ENCODE data around the gene COIL.

The COIL gene

GRCh38 chr17:56936697-56937322 lies 24.0 kb downstream of the COIL start:
- DNase-seq (ENCODE audit: low spot score) (no peak), FAIRE-seq (no peak)

DNA sequence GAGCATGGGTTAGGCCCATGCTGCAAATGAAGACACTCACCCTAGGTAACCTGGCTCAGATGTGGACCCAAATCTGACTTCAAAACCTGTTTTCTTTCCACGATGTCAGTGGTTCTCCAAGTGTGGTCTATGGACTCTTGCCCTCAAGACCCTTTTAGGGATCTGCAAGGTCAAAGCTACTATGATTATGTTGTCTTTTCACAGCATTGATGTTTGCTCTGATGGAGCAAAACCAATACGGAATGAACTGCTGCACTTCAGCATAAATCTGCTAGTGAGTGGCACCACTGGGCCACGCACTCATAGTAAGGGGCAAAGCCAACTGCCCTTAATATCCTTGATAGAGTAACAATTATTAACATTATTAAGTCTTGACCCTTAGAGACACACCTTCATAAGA lies 25.4 kb downstream of the COIL start:
- DNase-seq (ENCODE audit: low spot score), result no peak
- no peak for FAIRE-seq

DNA sequence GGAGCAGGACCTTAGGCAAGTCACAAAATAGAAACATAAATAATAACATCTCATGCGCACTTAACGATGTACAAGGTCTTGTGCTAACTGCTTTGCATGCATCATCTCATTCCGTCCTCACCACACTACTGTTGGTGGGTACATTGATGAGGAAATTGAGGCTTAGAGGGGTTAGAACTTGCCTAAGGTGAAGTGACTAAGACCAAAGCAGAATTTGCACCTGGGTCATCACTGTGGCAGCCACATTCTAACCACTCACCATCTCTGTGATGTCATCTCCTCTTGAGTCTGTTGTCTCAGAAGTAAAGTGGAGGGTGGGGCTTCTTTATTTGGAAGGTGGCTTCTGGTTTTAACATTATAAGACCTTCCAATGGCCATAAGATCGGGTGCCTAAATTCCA lies 26.6 kb downstream of the COIL start:
- DNase-seq (ENCODE audit: low spot score), result no peak
- no peak for FAIRE-seq

DNA sequence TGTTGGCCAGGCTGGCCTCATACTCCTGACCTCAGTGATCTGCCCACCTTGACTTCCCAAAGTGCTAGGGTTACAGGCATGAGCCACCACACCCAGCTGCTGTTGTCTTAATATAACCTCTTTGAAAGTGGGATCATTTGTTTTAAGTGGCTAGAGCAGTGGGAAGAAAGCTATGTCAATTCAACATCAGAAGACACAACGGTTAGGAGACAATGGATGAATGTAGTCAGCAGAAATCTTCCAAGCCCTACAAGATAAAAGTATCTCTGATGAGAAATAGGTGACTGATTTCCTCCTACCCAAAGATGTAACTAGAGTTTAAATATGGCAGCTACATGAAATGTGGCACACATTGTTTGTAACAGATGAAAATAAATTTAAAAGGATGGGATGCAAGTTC lies 27.0 kb downstream of the COIL start:
- FAIRE-seq, result no peak
- DNase-seq (ENCODE audit: low spot score), result no peak

DNA sequence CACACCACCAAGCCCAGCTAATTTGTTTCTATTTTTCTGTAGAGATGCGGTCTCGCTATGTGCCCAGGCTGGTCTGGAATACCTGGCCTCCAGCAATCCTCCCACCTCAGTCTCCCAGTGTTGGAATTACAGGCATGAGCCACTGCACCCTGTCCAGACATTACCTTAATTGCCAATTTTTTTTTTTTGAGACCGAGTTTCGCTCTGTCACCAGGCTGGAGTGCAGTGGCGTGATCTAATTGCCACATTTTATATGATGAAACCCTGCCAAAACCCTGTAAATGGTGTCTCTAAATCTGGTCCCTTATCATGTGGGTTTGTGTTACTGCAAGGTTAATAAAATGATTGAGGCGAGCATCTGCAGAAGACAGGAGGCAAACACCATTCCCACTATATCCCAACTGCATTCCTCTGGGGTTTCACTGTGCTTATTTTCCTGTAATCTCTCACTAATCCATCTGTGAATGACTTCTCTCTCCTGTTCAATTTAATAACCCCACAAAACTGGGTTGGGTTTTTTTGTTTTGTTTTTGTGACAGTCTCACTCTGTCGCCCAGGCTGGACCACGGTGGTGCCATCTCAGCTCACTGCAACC lies 27.6 kb downstream of the COIL start:
- DNase-seq (ENCODE audit: low spot score) (no peak), FAIRE-seq (no peak)

DNA sequence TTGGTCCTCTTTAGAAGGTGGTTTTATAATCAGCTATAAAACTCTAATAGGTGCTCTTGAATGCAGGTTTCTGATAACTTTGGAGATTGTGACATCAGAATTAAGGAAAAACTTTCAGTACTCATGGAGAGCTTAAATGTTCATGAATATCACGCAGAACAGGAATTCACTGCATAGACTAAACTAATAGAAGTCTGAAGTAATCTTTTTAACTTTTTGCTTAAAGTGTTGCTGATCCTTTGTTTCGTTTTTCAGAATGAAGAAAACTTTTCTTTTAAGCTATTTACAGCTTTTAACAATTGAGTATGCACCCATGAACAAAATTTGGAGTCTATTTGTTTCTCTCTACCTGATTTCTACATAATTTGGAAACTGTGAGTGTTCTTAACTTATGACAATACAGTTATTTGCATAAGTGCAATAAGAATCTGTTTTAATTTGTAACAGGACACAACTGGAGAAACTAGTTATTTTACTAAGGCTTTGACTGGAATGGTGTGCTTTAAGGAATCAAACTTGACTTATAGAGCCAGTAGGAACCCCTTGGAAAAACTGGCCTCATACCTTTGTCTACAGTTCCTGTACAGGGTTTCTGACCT lies 30.0 kb downstream of the COIL start:
- no peak for DNase-seq (ENCODE audit: low spot score)
- FAIRE-seq, result no peak

DNA sequence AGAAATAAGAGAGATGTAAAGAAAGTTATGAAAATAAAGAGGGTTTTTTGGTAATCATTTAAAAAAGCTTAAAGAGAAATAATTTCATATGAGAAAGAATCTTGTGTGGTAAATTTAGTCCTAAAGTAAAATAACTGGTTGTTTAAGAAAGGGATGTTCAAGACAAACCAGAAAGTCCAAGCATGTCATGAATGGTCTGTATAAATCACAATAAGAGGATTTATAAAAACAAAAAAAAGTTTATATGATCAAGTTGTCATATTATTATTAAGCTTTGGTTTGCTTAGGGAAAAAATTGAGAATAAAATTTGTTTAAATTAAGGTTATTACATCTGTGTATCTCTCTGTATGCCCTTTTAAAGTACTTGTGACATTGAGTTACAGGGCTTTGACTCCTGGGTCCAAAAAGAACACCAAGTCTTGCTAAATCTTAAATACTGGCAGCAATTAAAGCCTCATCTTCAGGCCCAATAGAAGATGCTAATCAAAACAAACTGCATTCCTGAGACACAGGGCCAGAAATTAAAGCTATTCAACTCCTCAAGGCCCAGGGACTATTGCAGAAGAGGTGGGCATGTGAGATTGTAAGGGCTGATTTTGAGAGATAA lies 31.4 kb downstream of the COIL start:
- DNase-seq (ENCODE audit: low spot score), result no peak
- no peak for FAIRE-seq

GRCh38 chr17:56928586-56928985 lies 32.3 kb downstream of the COIL start:
- FAIRE-seq (no peak), DNase-seq (ENCODE audit: low spot score) (no peak)

- DNase-seq (ENCODE audit: low spot score) (no peak), FAIRE-seq (no peak)
These were observed 34.1 kb downstream of the COIL start for GRCh38 chr17:56926704-56927103.

GRCh38 chr17:56926270-56926669 lies 34.6 kb downstream of the COIL start:
- DNase-seq (ENCODE audit: low spot score), result no peak
- no peak for FAIRE-seq

DNA sequence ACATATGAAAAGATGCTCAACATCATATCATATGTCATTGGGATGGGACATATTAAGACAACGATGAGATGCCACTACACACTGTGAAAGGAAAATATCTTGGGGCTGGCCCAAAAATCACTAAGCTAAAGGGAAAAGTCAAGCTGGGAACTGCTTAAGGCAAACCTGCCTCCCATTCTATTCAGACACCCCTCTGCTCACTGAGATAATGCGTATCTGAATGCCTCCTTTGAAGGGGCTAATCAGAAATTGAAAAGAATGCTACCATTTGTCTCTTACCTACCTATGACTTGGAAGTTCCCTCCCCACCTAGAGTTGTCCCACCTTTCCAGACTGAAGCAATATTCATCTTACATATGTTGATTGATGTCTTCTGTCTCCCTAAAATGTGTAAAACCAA lies 35.8 kb downstream of the COIL start:
- DNase-seq (ENCODE audit: low spot score) (no peak), FAIRE-seq (no peak)

DNA sequence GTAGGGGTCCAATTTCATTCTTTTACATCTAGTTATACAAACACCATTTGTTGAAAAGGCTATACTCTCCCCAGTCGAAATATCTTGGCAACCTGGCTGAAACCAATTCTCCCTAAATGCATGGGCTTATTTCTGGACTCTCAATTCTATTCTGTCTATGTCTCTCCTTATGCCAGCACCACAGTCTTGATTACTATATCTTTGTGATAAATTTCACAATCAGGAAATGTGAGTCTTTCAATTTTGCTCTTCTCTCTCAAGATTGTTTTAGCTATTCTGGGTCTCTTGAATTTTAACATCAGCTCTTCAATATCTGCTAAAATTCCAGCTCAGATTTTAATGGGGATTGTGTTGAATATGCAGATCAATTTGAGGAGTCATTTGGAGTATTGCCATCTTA lies 41.1 kb downstream of the COIL start:
- FAIRE-seq (no peak), DNase-seq (ENCODE audit: low spot score) (no peak)

- FAIRE-seq, result no peak
- DNase-seq (ENCODE audit: low spot score), result no peak
These were observed 41.9 kb downstream of the COIL start for GRCh38 chr17:56918916-56919315.

- FAIRE-seq, result no peak
- no peak for DNase-seq (ENCODE audit: low spot score)
These were observed 43.1 kb downstream of the COIL start for GRCh38 chr17:56917559-56918296.

- no peak for FAIRE-seq
These were observed 46.1 kb downstream of the COIL start for GRCh38 chr17:56914581-56915273.

DNA sequence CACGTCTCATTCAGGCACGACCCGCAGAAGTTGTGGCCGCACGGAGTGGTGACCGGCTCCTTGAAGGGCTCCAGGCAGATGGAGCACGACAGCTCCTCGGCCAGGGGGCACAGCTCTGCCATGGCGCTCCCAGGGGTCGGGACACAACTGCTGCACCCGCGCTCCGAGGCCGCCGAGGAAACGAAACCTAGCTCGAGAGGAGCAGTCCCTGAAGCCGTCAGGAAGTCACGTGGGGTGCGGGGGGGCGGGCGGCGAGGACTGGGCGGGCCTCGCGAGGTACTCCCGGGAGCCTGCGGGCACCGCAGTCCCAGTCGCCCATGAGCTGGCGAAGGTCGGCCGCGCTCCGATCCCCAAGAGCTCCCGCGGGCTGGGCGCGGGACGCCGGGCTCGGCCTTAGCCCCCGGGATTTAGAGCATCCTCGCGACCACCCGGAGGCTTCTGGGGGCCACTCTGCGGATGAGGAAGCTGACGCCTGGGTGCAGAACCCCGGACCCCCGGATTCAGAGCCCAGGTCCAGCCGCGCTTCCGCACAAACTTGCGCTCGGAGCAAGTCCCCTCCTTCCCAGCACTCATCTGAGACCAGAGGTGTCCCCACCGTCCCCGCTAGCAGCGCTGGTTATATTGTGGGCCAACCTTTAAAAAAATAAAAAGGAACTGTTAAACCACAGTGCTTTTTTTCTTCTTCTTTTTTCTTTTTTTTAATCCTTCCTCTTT lies 46.8 kb downstream of the COIL start, which contains the start of gene TRIM25:
Gene TRIM25, minus strand, starts transcription at position 183 of the 714 bp plus-strand sequence. Its CDS starts 61 bp downstream, at position 122.
- DNase-seq (ENCODE audit: low spot score) (peak; percentile 97), FAIRE-seq (no peak)

More at GRCh38 chr17:56914581-56915273, 46.1 kb downstream of the COIL start:
- no peak for DNase-seq (ENCODE audit: low spot score)

DNA sequence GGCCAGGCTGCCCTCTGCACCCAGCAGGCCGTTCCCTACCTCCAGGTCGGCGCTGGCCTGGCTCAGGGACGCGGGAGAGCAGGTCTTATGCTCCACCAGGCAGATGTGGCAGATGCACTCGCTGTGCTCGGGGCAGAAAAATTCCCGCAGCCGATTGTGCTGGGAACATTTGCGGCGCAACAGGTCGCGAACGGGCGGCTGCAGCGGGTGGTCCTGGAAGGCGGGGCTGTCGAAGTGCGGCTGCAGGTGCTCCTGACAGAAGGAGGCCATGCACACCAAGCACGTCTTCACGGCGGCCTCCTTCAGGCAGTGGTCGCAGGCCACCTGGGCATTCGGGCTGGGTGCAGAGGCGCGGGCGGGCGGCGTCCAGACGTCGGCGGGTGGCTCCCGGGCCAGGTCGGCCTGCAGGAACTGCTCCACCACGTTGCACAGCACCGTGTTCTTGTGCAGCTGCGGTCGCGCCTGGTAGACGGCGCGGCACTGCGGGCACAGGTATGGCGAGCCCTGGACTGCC lies 47.4 kb downstream of the COIL start:
- FAIRE-seq, result no peak
- peak; percentile 20 for DNase-seq (ENCODE audit: low spot score)

DNA sequence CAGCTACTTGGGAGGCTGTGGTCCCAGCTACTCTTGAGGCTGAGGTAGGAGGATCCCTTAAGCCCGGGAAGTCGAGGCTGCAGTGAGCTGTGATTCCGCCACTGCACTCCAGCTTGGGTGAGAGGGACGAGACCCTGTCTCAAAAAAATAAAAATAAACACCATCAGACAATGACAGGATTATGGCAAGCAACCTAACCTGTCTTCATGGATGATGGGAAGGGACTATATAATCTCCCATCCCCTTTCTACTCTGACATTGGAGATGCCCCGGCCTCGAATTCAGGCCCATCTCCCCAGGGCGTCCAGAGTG lies 47.9 kb downstream of the COIL start:
- FAIRE-seq (no peak), DNase-seq (ENCODE audit: low spot score) (no peak)

DNA sequence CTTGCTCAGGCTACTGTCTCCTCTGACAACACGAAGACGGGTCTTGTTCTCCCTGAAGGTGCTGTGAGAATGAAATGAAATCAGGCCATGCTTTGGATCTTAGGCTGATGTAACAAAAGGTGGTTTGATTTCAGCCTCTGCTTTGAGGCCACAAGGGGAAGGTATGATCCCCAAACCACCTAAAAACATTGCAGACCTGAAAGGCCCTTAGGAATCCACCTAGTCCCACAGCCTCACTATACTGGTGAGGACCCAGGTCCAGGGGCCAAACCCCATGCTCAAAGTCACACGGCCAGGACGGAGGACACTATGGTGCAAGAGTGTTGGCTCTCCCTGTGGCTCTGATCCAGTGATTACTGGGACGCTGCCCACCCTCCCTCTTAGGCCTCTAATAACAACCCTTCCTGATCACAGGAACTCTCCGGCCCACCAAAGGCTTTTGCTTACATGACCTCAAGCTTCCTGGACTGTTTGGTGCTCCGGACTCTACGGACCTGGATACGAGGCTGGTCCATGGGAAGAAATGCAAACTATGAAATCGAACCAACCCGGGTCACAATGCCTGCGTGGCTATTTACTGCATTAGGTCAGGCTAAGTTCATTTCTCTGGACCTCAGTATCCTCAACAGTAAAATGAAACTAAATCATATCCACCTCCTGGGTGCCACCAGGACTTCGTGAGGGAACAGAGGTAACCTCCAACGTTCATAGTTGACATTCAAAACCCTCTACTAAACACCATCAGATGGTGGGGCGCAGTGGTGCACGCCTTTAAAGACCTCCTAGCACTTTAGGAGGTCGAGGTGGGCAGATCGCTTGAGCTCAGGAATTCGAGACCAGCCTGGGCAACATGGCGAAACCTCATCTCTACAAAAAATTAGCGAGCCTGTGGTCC lies 48.5 kb downstream of the COIL start:
- DNase-seq (ENCODE audit: low spot score) (no peak), FAIRE-seq (no peak)
